HG03432 (cell line): ENCODE results near the gene IGFL1.
"Not testable (repeated sequence)": the region's sequence is repeated elsewhere in the genome, so short reads cannot be mapped to it uniquely, and the experiment has no call there.

Experiments used
- ATAC-seq: cut with Tn5 transposase; IDR thresholded peaks from one replicate; pipeline ENCODE4 v1.9.1; 2021; ENCODE audit warnings: mild to moderate bottlenecking, moderate library complexity; ENCODE audit not compliant: unreplicated experiment

IGFL1 gene

DNA sequence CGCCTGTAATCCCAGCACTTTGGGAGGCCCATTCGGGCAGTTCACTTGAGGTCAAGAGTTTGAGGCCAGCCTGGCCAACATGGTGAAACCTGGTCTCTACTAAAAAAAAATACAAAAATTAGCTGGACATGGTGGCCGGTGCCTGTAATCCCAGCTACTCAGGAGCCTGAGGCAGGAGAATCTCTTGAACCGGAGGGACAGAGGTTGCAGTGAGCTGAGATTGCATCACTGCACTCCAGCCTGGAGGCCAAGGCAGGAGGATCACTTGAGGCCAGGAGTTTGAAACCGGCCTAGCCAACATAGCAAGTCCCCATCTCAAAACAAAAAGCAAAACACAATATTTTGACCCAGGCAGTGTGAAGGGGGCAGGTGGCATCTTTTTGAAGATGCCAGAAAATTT lies 35.3 kb downstream of the IGFL1 start:
- not testable (repeated sequence) for ATAC-seq

DNA sequence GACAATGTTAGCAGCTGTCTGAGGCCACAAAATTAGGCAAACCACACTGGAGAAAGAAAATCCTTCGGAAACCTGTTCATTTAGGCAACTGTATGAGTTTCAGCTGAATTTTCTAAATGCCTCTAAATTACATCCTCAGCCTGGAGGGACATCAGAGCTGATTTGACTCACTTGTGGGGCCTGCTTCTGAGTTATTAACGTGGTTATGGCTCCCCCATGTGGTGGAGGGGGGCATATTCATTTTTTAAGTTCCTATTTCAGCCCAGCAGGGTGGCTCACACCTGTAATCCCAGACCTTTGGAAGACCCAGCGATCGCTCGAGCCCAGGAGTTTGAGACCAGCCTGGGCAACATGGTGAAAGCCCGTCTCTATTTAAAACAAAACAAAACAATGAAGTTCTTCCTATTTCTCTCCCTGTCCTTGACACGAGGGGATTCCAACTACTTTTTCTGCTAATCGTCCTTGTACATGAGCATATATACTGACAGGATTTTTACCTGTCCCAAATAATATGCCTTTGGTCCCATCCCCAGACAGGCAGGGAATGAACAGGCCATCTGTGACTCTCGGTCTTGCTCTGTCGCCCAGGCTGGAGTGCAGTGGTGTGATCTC lies 35.8 kb downstream of the IGFL1 start:
- no peak for ATAC-seq

DNA sequence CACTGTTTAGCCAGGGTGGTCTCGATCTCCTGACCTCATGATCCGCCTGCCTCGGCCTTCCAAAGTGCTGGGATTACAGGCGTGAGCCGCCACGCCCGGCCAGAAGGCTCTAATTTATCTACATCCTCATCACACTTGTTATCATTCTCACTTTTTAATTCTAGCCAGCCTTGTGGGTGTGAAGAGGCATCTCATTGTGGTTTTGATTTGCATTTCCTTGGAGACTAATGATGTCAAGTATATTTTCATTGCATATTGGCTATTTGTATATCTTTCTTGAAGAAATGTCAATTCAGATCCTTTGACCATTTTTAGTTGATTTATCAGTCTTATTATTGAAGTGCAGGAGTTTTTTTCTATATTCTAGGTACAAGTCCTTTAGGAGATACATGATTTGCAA lies 39.6 kb downstream of the IGFL1 start:
- ATAC-seq, result no peak

DNA sequence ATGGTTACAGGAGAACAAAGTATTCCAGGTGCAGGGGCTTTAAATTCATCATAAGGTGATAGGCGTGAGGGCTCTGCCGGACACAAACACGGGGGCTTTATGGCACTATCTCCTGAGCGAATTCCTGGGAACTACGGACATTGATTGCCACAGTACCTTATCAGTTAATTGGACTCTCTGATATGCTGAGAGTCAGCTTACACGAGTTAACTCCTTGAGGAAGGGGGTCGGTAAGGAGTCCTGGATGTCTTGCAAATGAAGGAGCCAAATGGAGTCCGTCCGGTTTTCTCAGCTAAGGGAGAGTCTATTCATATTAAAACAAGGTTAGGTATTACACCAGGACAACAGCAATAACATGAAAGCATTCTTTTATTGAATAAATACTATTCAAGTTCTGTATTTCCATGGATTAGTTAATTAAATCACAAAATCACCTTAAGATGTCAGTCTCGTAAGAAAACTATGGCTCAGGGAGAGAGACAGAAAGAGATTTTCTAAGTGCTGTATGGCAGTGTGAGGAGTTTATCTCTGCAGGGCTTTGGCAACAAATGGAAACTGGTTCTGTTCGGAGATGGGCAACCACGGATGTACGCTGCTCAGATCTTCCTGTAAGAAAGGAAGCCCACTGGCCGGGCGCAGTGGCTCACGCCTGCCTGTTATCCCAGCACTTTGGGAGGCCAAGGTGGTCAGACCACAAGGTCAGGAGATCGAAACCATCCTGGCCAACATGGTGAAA lies 41.1 kb downstream of the IGFL1 start:
- ATAC-seq, result no peak

DNA sequence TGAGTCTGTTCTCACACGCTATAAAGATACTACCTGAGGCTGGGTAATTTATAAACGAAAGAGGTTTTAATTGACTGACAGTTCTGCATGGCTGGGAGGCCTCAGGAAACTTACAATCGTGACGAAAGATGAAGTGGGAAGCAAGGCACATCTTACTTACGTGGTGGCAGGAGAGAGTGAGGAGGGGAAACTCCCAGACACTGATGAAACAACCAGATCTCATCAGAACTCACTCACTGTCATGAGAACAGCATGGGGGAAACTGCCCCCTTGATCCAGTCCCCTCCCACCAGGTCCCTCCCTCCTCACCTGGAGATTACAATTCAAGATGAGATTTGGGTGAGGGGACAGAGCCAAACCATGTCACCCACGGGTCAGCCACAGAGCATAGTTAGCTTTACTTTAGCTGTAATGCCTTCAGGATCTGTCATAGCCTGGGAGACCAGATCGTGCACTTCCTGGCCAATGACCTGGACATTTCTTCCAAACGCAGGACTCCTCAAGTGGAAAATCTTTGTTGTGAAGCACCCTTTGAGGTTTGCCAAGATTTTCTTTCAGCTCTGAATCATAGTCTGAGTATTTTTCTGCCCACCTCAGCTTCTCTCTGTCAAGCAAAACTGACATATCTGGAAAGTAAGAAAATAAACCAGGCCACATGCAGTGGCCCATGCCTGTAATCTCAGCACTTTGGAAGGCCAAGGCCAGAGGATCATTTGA lies 42.1 kb downstream of the IGFL1 start:
- no peak for ATAC-seq

DNA sequence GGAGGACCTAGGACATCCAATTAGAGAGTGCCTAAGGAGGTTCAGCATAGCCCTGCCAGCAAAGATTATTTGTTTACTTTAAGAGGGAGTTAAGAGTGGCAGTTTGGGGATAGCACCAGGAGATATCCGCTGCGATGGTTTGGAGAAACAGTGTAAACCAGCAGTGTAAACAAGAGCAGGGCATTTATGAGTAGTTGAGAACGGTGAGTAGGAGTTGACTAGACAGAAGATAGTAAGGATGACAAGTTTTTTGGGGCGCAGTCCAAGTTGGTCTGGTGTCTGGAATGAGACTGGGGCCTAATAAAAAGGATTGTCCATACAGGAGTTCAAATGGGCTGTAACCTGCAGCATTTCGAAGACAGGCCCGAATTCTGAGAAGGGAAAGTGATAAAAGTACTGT lies 44.4 kb downstream of the IGFL1 start:
- ATAC-seq, result not testable (repeated sequence)

DNA sequence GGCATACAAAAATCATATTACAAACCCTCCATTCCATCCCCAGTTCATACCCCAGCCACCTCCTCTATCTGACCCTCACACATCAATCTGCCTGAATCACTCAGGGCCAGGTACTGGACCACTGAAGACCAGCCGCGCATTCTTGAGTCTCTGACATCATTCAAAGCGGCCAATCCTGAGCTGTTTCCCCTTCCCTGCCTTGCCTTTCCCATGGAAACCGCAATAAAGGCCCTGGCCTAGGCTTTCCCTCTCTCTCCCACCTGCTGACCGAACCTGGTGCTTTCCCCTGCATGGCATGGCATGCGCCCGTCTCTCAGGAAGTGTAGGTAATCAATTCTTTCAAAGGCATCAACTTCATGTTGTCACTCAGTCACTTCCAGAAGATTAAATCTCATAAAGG lies 49.6 kb downstream of the IGFL1 start:
- ATAC-seq, result no peak
